ENCODE results near the gene GATA5.

GRCh38 chr20:62433658-62434497 is 41.9 kb downstream of the GATA5 start:
- no peak for TF ChIP-seq CTCF (IDR thresholded peaks at IDR 0.05)
- TF ChIP-seq POLR2A (IDR thresholded peaks at IDR 0.05): no peak
